ENCODE data around the gene PGK2.

PGK2 gene

GRCh38 chr6:49736017-49736508, 51.0 kb downstream of the PGK2 start:
- DNase-seq (ENCODE audit: low spot score) = no peak

All from ecto neural progenitor cell (in vitro differentiated cells).